H9 (cell line): ENCODE measurements around the gene GAL3ST2. TPM values are rescaled to one million over a fixed set of nuclear protein-coding genes. Genes with fewer than 3 reads are reported as not detected.
"Not testable (repeated sequence)": the region's sequence is repeated elsewhere in the genome, so short reads cannot be mapped to it uniquely, and the experiment has no call there.

Experiments used
- DNase-seq: peaks from one replicate; pipeline ENCODE4 v3.0.0-alpha.2; 2017
- H2AFZ ChIP-seq: one replicate; pipeline ENCODE4 v1.6.1; 2013; ENCODE audit warnings: mild to moderate bottlenecking, low read length, control low read depth, moderate library complexity
- H2AK5ac ChIP-seq: 2 replicates; pipeline ENCODE4 v1.6.1; 2013; ENCODE audit warnings: low read length, control low read depth, mixed read lengths; ENCODE audit not compliant: insufficient read length
- H2BK120ac ChIP-seq: one replicate; pipeline ENCODE4 v1.6.1; 2013; ENCODE audit warnings: low read depth, mild to moderate bottlenecking, low read length, control low read depth, inconsistent platforms; ENCODE audit not compliant: poor library complexity, severe bottlenecking
- H2BK12ac ChIP-seq: 2 replicates; pipeline ENCODE4 v1.6.1; 2013; ENCODE audit warnings: low read length, control low read depth, mixed read lengths, low read depth; ENCODE audit not compliant: insufficient read length
- H2BK15ac ChIP-seq: 2 replicates; pipeline ENCODE4 v1.6.1; 2013; ENCODE audit warnings: low read depth, low read length, control low read depth
- H2BK20ac ChIP-seq: one replicate; pipeline ENCODE4 v1.6.1; 2013; ENCODE audit warnings: low read depth, mild to moderate bottlenecking, low read length, control low read depth, inconsistent platforms; ENCODE audit not compliant: poor library complexity, severe bottlenecking
- H2BK5ac ChIP-seq: 2 replicates; pipeline ENCODE4 v1.6.1; 2013; ENCODE audit warnings: low read length, control low read depth, mixed read lengths; ENCODE audit not compliant: insufficient read length
- H3K14ac ChIP-seq: 2 replicates; pipeline ENCODE4 v1.6.1; 2013; ENCODE audit warnings: low read length, control low read depth; ENCODE audit not compliant: insufficient read depth
- H3K18ac ChIP-seq: 2 replicates; pipeline ENCODE4 v1.6.1; 2013; ENCODE audit warnings: low read depth, mild to moderate bottlenecking, mixed read lengths, low read length, control low read depth; ENCODE audit not compliant: insufficient read length
- H3K23ac ChIP-seq: 2 replicates; pipeline ENCODE4 v1.6.1; 2013; ENCODE audit warnings: low read length, control low read depth, mixed read lengths, low read depth; ENCODE audit not compliant: insufficient read length
- H3K23me2 ChIP-seq: 2 replicates; pipeline ENCODE4 v1.6.1; 2013; ENCODE audit warnings: low read depth, mild to moderate bottlenecking, mixed read lengths, low read length, control low read depth; ENCODE audit not compliant: insufficient read length, poor library complexity, severe bottlenecking
- H3K27ac ChIP-seq: 2 replicates; pipeline ENCODE4 v1.5.1; 2013; ENCODE audit warnings: low read length, control low read depth, mixed read lengths, low read depth; ENCODE audit not compliant: insufficient read length
- H3K27me3 ChIP-seq: 2 replicates; pipeline ENCODE4 v1.6.1; 2013; ENCODE audit warnings: low read length, control low read depth, inconsistent platforms; ENCODE audit not compliant: insufficient read depth
- H3K4ac ChIP-seq: 2 replicates; pipeline ENCODE4 v1.6.1; 2013; ENCODE audit warnings: low read depth, mild to moderate bottlenecking, control low read depth, inconsistent platforms, low read length, moderate library complexity
- H3K4me1 ChIP-seq: 2 replicates; pipeline ENCODE4 v1.6.1; 2013; ENCODE audit warnings: low read length, control low read depth, inconsistent platforms; ENCODE audit not compliant: insufficient read depth
- H3K4me2 ChIP-seq: 2 replicates; pipeline ENCODE4 v1.6.1; 2013; ENCODE audit warnings: low read length, control low read depth, mixed read lengths; ENCODE audit not compliant: insufficient read length, insufficient read depth
- H3K56ac ChIP-seq: 2 replicates; pipeline ENCODE4 v1.6.1; 2013; ENCODE audit warnings: low read depth, mild to moderate bottlenecking, mixed read lengths, low read length, control low read depth; ENCODE audit not compliant: insufficient read length
- H3K79me1 ChIP-seq: 2 replicates; pipeline ENCODE4 v1.6.1; 2013; ENCODE audit warnings: low read depth, mild to moderate bottlenecking, moderate library complexity, low read length, control low read depth, inconsistent platforms; ENCODE audit not compliant: insufficient read depth, poor library complexity, severe bottlenecking
- H3K79me2 ChIP-seq: 2 replicates; pipeline ENCODE4 v1.6.1; 2013; ENCODE audit warnings: low read length, control low read depth, inconsistent platforms; ENCODE audit not compliant: insufficient read depth
- H3K9ac ChIP-seq: 2 replicates; pipeline ENCODE4 v1.6.1; 2013; ENCODE audit warnings: low read length, control low read depth, mixed read lengths; ENCODE audit not compliant: insufficient read length; ENCODE audit errors: extremely low read depth
- H3K9me3 ChIP-seq: one replicate; pipeline ENCODE4 v1.6.1; 2013; ENCODE audit warnings: low read depth, low read length, inconsistent platforms; ENCODE audit not compliant: control insufficient read depth
- H3T11ph ChIP-seq: one replicate; pipeline ENCODE4 v1.6.1; 2013; ENCODE audit warnings: mild to moderate bottlenecking, low read length, control low read depth, inconsistent platforms
- H4K20me1 ChIP-seq: one replicate; pipeline ENCODE4 v1.6.1; 2013; ENCODE audit not compliant: control insufficient read depth, insufficient read length, insufficient read depth
- H4K5ac ChIP-seq: 2 replicates; pipeline ENCODE4 v1.6.1; 2013; ENCODE audit warnings: low read depth, mild to moderate bottlenecking, mixed read lengths, low read length, control low read depth; ENCODE audit not compliant: insufficient read length
- H4K8ac ChIP-seq: replicated peaks from 2 replicates; pipeline ENCODE4 v1.6.1; 2013; ENCODE audit warnings: low read length, control low read depth, mixed read lengths, low read depth; ENCODE audit not compliant: insufficient read length
- H4K91ac ChIP-seq: 2 replicates; pipeline ENCODE4 v1.6.1; 2013; ENCODE audit warnings: low read depth, mild to moderate bottlenecking, moderate library complexity, mixed read lengths, low read length, control low read depth; ENCODE audit not compliant: insufficient read length
- H3K27ac Mint-ChIP-seq, 3 experiments: 2 replicates in 2 of 3; 3 replicates in 1 of 3; pipeline ENCODE4 v1.8.0; 2020 to 2021; ENCODE audit warnings: mixed read lengths in 3 of 3, mild to moderate bottlenecking in 1 of 3, moderate library complexity in 1 of 3
- H3K27me3 Mint-ChIP-seq: 2 replicates; pipeline ENCODE4 v1.8.0; 2021; ENCODE audit warnings: low read depth, mild to moderate bottlenecking, moderate library complexity, mixed read lengths
- H3K36me3 Mint-ChIP-seq, 3 experiments: 2 replicates in 2 of 3; 3 replicates in 1 of 3; pipeline ENCODE4 v1.8.0; 2020 to 2021; ENCODE audit warnings: low read depth in 3 of 3, mixed read lengths in 3 of 3; ENCODE audit not compliant: insufficient read depth in 1 of 3
- H3K4me1 Mint-ChIP-seq, 2 experiments: 2 replicates each; pipeline ENCODE4 v1.8.0; 2020; ENCODE audit warnings: mixed read lengths in 2 of 2
- H3K4me3 Mint-ChIP-seq, 2 experiments: 2 replicates in 1 of 2; 3 replicates in 1 of 2; pipeline ENCODE4 v1.8.0; 2020 to 2021; ENCODE audit warnings: mild to moderate bottlenecking in 2 of 2, mixed read lengths in 2 of 2, moderate library complexity in 1 of 2
- H3K9me3 Mint-ChIP-seq, 2 experiments: 2 replicates in 1 of 2; 3 replicates in 1 of 2; pipeline ENCODE4 v1.8.0; 2020; ENCODE audit warnings: mild to moderate bottlenecking in 2 of 2, mixed read lengths in 2 of 2, moderate library complexity in 1 of 2
- CTCF ChIP-seq: fragments of 200-600 bp; sonication (generic); conservative IDR thresholded peaks from 3 replicates; pipeline ENCODE4 v1.8.0; 2021; ENCODE audit warnings: antibody characterized with exemption, mild to moderate bottlenecking
- WGBS: extraction: QIAGEN DNeasy Blood & Tissue Kit; methylation state at CpG from one replicate; pipeline ENCODE4 v1.1.7; 2013; ENCODE audit warnings: missing lambda C conversion rate, low lambda C conversion rate, mixed read lengths; ENCODE audit not compliant: insufficient read length; ENCODE audit errors: extremely low coverage; 5-methylcytosine and 5-hydroxymethylcytosine counted together
- total RNA-seq: library from RNA; stranded (reverse); gene quantifications from 2 replicates; pipeline ENCODE4 v1.2.1, GENCODE V29; 2021

The GAL3ST2 gene
- total RNA-seq, 1 experiment from 2014 or later: 0.33 TPM

- peaks cover 9 to 30% of the 10 kb centered on the region in 2 experiments for H3K4me1 Mint-ChIP-seq
- H3K36me3 Mint-ChIP-seq: peaks cover 0 to 5% (median 4%) of the 10 kb centered on the region in 3 experiments; a peak in 5 of 7 replicates
- Histone ChIP-seq H4K20me1 (no peaks in the 10 kb centered on the region), H3K23me2 (no peaks in the 10 kb centered on the region), H3K18ac (no peak overlapping the region), H2BK12ac (no peak overlapping the region), H2AFZ (no peak overlapping the region), H3K27me3 (no peaks in the 10 kb centered on the region), H3K9ac (no peak overlapping the region), H3K9me3 (no peaks in the 10 kb centered on the region), H2BK15ac (no peak overlapping the region), H2AK5ac (no peak overlapping the region), H3K79me2 (no peaks in the 10 kb centered on the region), H3K23ac (no peak overlapping the region), H3K79me1 (no peaks in the 10 kb centered on the region), H3K27ac (no peak overlapping the region), H3K14ac (no peak overlapping the region), H4K91ac (no peak overlapping the region), H4K5ac (no peak overlapping the region), H3K4ac (no peak overlapping the region), H3K4me2 (no peak overlapping the region), H2BK5ac (no peak overlapping the region), H4K8ac (no peak overlapping the region), H3T11ph (no peak overlapping the region), H2BK20ac (no peak overlapping the region), H3K4me1 (no peaks in the 10 kb centered on the region), H3K56ac (no peak overlapping the region), H2BK120ac (no peak overlapping the region)
- H3K27ac Mint-ChIP-seq: no peak overlapping the region
- H3K27me3 Mint-ChIP-seq: peaks cover 12% of the 10 kb centered on the region
- DNase-seq: no peak
- H3K4me3 Mint-ChIP-seq: no peak overlapping the region; a peak in 1 of 5 replicates
- no peak for TF ChIP-seq CTCF
- H3K9me3 Mint-ChIP-seq: peaks cover 8 to 10% of the 10 kb centered on the region in 2 experiments
- no CpG with 5 or more reads among the region's 10 CpGs for WGBS
Observed at GRCh38 chr2:241818943-241819270, 42.3 kb downstream of the GAL3ST2 start.

GRCh38 chr2:241819947-241820624 is 43.5 kb downstream of the GAL3ST2 start:
- H2BK5ac ChIP-seq, H3K14ac ChIP-seq, H4K8ac ChIP-seq, H3K27ac ChIP-seq, H3K9ac ChIP-seq, H3K4me1 ChIP-seq, H3K56ac ChIP-seq, H4K91ac ChIP-seq, H3K9me3 ChIP-seq, H3K23ac ChIP-seq, H3K18ac ChIP-seq, H3T11ph ChIP-seq, H3K23me2 ChIP-seq, H2AK5ac ChIP-seq, H3K27ac Mint-ChIP-seq, H3K4me3 Mint-ChIP-seq, H3K36me3 Mint-ChIP-seq, H4K5ac ChIP-seq, H3K27me3 ChIP-seq, H3K79me1 ChIP-seq, H2BK120ac ChIP-seq, H3K4me2 ChIP-seq, H3K79me2 ChIP-seq, H2BK12ac ChIP-seq, H4K20me1 ChIP-seq, H2BK20ac ChIP-seq, H2BK15ac ChIP-seq, H3K4ac ChIP-seq, H2AFZ ChIP-seq: not testable (repeated sequence)
- Mint-ChIP-seq H3K4me1 (peaks cover 9 to 29% of the 10 kb centered on the region in 2 experiments), H3K27me3 (peaks cover 18% of the 10 kb centered on the region), H3K9me3 (peaks cover 10 to 11% of the 10 kb centered on the region in 2 experiments)
- no CpG with 5 or more reads among the region's 27 CpGs for WGBS
- peak; percentile 28 for DNase-seq
